ENCODE measurements around the gene ADAM19. TPM values are rescaled to one million over a fixed set of nuclear protein-coding genes. Genes with fewer than 3 reads are reported as not detected.

ADAM19 gene
- total and polyA plus RNA-seq, 4 donors = 3.1 to 17.6 (median 12.9) TPM

DNA sequence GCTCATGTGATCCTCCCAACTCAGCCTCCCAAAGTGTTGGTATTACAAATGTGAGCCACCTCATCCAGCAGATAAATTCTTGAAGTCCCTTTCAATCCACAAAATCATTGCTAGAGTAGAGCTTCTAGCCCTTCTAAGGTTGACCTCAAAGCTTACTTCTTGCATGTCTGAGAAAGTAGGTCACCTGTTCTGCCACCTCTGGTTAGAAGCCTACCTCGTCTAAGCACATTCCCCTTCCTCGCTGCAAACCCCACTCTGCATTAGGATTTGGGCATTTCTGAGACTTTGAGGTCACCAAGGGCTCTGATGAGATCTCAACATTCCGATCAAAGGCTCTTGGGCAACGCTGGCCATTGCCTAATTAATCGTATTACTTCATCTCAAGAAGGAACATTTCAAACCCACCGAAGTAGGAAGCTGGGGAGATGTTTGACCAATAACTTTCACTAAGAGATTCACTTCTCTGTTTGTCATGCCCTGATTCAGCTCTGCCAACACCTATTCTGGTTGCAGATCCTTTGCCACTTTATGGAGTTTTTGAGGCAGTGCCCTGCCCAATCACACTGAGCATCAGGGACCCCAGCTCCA is 8.6 kb downstream of the ADAM19 start:
- H3K9me3 ChIP-seq (ENCODE audit: control insufficient read depth in 4 of 4, insufficient read depth in 3 of 4, low read length in 3 of 4) = no peaks in the 10 kb centered on the region
- no peak overlapping the region for H3K4me3 ChIP-seq
- DNase-seq (no peak), ATAC-seq (ENCODE audit: insufficient read depth, low FRiP score) (peak; percentile 31)
- H3K27me3 ChIP-seq (ENCODE audit: control insufficient read depth in 3 of 3, insufficient read depth in 3 of 3, low read length in 2 of 3) = no peaks in the 10 kb centered on the region
- H3K27ac ChIP-seq (ENCODE audit: low read depth in 1 of 2, low read length in 1 of 2) = peak overlapping the region in 1 of 2 donors; percentile 40
- H3K36me3 ChIP-seq (ENCODE audit: control insufficient read depth in 4 of 4, insufficient read depth in 4 of 4, low read length in 4 of 4) = peaks cover 0 to 2% (median 2%) of the 10 kb centered on the region in 4 donors
- TF ChIP-seq, protein P1, sequence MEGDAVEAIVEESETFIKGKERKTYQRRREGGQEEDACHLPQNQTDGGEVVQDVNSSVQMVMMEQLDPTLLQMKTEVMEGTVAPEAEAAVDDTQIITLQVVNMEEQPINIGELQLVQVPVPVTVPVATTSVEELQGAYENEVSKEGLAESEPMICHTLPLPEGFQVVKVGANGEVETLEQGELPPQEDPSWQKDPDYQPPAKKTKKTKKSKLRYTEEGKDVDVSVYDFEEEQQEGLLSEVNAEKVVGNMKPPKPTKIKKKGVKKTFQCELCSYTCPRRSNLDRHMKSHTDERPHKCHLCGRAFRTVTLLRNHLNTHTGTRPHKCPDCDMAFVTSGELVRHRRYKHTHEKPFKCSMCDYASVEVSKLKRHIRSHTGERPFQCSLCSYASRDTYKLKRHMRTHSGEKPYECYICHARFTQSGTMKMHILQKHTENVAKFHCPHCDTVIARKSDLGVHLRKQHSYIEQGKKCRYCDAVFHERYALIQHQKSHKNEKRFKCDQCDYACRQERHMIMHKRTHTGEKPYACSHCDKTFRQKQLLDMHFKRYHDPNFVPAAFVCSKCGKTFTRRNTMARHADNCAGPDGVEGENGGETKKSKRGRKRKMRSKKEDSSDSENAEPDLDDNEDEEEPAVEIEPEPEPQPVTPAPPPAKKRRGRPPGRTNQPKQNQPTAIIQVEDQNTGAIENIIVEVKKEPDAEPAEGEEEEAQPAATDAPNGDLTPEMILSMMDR (IDR thresholded peaks at IDR 0.05; ENCODE audit: control extremely low read depth, extremely low read depth) = no peak
- H3K4me1 ChIP-seq (ENCODE audit: control insufficient read depth in 5 of 5, insufficient read depth in 5 of 5, low read length in 5 of 5) = peaks cover 6 to 29% (median 18%) of the 10 kb centered on the region in 5 donors
- no peak overlapping the region for H3K9ac ChIP-seq (ENCODE audit: insufficient read depth in 1 of 2, low read length in 2 of 2)
- WGBS, 2 donors = 33 to 61% methylated on average over 6 of the region's 6 CpGs

DNA sequence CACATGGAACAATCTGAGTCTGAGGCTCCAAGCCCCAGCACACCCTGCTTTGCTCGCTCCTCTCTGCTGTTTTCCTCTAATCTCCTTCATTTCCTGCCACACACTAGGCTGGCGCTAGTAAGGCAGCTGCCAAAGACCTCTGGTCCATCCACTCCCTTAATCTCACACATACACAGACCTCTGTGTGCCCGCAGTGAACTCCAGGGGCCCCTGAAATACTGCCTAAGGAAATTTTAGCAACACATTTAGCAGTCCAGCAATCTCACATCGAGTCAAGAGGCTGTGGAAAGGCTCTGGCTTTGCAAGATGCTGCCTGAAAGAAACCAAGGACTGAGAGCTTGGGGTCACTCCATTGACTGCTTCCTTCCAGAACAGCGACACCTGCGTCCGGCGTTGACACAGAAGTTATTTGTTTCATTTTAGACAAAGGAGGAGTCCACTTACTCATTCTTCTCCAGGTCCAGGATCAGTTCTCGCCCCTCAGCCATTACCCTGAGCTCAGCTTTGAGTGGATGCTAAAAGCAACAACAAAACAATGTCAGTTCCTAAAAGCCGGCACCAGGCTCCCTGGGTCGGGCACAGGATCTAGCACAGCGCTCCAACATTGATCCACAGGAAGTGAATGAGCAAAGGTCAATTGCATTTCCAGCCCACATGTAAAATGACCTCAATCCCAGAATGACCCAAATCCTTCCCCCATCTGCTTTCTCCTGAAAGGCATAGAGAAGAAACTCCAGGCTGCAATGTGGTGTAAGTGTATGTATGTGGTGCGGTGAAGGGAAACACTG is 11.5 kb downstream of the ADAM19 start:
- ATAC-seq (ENCODE audit: insufficient read depth, low FRiP score) (no peak), DNase-seq (peak in 1 of 3 donors; percentile 49)
- WGBS, 2 donors = 31 to 46% methylated on average over 13 of the region's 13 CpGs
- Histone ChIP-seq H3K36me3 (ENCODE audit: control insufficient read depth in 4 of 4, insufficient read depth in 4 of 4, low read length in 4 of 4) (peaks cover 0 to 7% (median under 1%) of the 10 kb centered on the region in 4 donors), H3K9me3 (ENCODE audit: control insufficient read depth in 4 of 4, insufficient read depth in 3 of 4, low read length in 3 of 4) (no peaks in the 10 kb centered on the region), H3K4me1 (ENCODE audit: control insufficient read depth in 5 of 5, insufficient read depth in 5 of 5, low read length in 5 of 5) (peaks cover 6 to 37% (median 22%) of the 10 kb centered on the region in 5 donors), H3K9ac (ENCODE audit: insufficient read depth in 1 of 2, low read length in 2 of 2) (no peak overlapping the region), H3K4me3 (no peak overlapping the region), H3K27ac (ENCODE audit: low read depth in 1 of 2, low read length in 1 of 2) (peak overlapping the region; percentile 70 to 75), H3K27me3 (ENCODE audit: control insufficient read depth in 3 of 3, insufficient read depth in 3 of 3, low read length in 2 of 3) (no peaks in the 10 kb centered on the region)
- TF ChIP-seq, protein P1 (IDR thresholded peaks at IDR 0.05; ENCODE audit: control extremely low read depth, extremely low read depth) = no peak

DNA sequence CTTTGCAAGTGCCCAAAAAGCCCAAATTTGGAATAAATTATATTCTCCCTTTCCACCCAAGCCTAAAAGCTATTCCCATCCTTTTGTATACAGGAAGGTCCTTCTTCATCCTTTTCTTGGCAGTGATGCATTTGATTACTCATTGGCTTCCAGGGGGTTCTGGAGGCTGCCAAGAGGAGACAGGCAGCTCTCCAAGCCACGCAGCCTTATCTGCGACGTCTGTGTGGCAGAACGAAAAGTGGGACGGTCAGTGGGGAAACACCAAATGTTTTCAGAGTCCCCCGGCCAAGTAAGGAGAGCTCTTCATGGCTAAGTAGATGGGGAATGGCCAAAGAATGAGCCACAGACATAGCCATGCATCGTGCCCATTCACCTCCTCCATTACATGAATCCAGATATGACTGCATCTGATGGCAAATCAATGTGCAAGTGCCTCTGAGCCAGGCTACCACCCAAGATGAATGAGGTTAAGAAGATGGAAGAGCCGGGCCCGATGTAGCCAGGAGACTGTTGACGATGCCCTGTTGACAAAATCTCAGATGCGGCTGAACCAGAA is 12.1 kb downstream of the ADAM19 start:
- ATAC-seq (ENCODE audit: insufficient read depth, low FRiP score) = no peak
- TF ChIP-seq, protein P1 (IDR thresholded peaks at IDR 0.05; ENCODE audit: control extremely low read depth, extremely low read depth) = no peak
- Histone ChIP-seq H3K27me3 (ENCODE audit: control insufficient read depth in 3 of 3, insufficient read depth in 3 of 3, low read length in 2 of 3) (no peaks in the 10 kb centered on the region), H3K9ac (ENCODE audit: insufficient read depth in 1 of 2, low read length in 2 of 2) (no peak overlapping the region), H3K4me3 (no peak overlapping the region), H3K4me1 (ENCODE audit: control insufficient read depth in 5 of 5, insufficient read depth in 5 of 5, low read length in 5 of 5) (peaks cover 6 to 44% (median 22%) of the 10 kb centered on the region in 5 donors), H3K27ac (ENCODE audit: low read depth in 1 of 2, low read length in 1 of 2) (peak overlapping the region; percentile 70 to 75), H3K9me3 (ENCODE audit: control insufficient read depth in 4 of 4, insufficient read depth in 3 of 4, low read length in 3 of 4) (no peaks in the 10 kb centered on the region), H3K36me3 (ENCODE audit: control insufficient read depth in 4 of 4, insufficient read depth in 4 of 4, low read length in 4 of 4) (peaks cover 0 to 7% (median 0%) of the 10 kb centered on the region in 4 donors)
- peak in 2 of 3 donors; percentile 63 to 80 for DNase-seq
- WGBS, 2 donors = 47 to 68% methylated on average over 11 of the region's 11 CpGs
